HG03045 (cell line): ENCODE measurements around the gene FAM53A.
"Not testable (repeated sequence)": the region's sequence is repeated elsewhere in the genome, so short reads cannot be mapped to it uniquely, and the experiment has no call there.

Experiments used
- ATAC-seq: cut with Tn5 transposase; IDR thresholded peaks from one replicate; pipeline ENCODE4 v1.9.1; 2021; ENCODE audit warnings: mild to moderate bottlenecking, moderate library complexity; ENCODE audit not compliant: unreplicated experiment

The FAM53A gene

GRCh38 chr4:1641671-1642070 is 42.4 kb downstream of the FAM53A start:
- no peak for ATAC-seq

- ATAC-seq, result not testable (repeated sequence)
Observed at GRCh38 chr4:1640716-1641503, 43.2 kb downstream of the FAM53A start.

GRCh38 chr4:1640190-1640589 is 43.9 kb downstream of the FAM53A start:
- ATAC-seq, result no peak

DNA sequence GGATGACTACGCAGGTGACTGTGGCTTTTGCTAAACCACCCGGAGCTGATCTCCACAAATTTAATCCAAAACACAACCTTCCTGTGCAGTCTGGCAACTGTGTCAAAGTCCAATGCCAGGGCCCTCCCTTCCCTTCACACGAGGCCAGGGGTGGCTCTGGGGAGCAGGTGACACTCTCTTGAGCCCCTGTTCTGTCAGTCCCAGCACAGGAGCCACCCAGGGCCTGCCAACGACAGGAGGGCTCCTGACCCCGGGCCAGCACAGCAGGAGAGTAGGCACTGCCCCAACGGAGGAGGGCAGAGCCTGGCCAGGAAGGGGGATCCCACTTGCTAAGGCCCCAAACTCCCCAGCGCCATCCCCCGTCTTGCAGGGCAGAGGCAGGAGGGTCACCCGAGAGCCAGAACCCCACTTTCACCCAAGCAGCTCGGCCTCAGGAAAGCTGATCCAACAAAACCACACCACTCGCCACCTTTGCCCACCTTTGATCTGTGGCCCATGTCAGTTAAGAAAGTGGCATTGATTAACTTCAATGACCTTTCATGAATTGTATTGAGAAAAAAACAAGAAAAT is 44.7 kb downstream of the FAM53A start:
- ATAC-seq, result no peak

DNA sequence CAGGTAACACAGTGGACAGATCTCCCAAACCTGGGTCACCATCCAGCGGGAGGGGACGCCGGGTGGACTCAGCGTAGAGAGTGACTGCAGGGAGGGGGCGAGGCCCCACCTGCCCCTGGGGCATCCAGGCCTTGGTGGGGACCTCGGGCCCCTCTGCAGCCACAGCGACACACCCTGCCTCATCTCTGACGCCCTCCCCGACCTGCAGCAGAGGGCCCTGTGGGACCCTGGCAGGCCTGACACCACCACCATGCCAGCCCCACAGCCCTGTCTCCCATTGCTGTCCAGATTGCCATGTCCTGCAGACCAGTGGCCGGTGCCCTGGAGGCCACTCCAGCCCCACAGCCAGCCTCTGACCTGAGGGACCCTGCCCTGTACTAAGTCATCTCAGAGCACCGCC is 45.2 kb downstream of the FAM53A start:
- no peak for ATAC-seq

DNA sequence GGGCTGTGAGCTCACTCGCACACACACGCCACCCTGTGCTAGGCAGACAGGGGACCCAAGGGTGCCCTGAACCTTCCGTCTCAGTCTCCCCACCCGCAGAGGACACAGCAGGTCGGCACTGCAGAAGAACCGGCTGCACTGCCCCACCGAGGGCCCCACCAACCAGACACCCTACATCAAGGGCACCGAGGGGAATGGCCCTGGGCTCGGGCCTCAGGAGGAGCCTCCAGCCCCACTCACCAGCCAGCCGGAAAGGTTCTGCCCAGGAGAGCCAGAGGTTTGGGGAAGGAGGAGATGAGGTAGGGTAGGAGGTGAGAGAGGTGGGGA is 45.9 kb downstream of the FAM53A start:
- no peak for ATAC-seq

GRCh38 chr4:1637580-1638271 is 46.4 kb downstream of the FAM53A start:
- no peak for ATAC-seq

DNA sequence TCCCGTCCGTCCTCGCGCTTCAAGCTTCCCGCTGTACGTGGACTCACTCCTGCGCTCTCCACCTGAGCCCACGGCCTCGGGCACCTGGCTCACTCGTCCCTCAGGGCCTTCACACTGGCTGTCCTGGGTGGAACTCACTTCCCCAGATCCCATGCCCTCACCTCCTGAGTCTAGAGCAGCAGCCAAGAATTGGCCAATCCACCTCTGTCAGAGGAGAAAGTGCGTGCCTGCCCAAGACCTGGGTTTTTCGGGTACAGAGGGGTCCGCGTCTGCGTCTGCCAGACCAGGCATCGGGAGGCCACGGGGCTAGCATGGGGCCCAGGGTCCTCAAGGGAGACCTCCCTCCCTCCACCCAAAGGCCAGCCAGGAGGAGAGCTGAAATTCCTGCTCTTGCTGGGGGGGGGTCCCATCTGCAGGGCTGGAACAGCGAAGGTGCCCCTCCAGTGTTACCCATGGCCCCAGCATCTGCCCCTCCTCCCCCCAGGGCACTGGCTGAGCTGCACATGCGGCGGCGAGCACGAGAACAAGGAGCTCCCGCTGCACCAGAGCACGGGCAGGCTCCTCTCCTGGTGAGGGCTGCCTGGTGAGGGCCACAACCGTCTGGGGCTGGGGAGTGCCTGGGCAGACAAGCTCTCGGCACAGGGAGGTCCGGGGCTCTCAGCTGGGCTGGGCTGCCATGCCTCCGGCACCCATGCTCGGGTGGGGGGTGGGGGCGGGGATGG is 47.5 kb downstream of the FAM53A start:
- no peak for ATAC-seq

- ATAC-seq, result no peak
Observed at GRCh38 chr4:1635464-1635863, 48.6 kb downstream of the FAM53A start.

- no peak for ATAC-seq
Observed at GRCh38 chr4:1633993-1634392, 50.1 kb downstream of the FAM53A start.

DNA sequence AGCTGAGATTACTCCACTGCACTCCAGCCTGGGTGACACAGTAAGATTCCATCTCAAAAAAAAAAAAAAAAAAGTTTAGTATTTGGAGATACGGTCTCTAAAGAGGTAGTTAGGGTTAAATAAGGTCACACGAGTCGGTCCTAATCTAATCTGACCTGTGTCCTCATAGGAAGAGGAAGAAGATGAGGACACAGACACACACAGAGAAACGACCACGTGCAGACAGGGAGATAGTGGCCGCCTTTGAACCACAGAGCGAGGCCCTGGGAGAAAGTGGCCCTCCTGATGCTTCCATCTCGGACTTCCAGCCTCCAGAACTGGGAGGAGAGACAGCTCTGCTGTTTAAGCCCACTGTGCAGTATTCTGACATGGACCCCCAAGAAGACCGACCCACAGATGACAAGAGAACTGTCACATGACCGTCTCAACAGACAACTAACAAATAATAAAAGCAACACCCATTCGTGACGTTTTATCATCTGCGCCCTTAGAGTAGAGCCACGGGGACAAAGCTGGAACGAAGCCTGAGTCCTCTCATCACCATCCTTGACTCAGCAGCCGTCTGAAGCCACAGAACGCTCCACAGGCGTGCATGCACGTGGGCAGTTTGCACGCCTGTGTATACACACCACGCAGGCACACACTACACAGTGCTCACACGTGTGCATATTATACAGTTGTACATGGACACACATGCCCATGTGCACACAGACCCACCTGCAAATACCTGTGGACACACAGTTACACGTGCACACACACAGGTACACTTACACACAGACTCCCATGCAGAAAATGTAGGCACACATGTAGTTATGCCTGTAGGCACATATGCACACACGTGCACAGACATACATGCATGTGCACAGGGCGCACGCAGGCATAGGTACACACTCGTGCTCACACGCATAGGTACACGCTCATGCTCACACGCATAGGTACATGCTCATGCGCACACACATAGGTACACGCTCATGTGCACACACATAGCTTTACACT is 51.7 kb downstream of the FAM53A start:
- ATAC-seq, result no peak

DNA sequence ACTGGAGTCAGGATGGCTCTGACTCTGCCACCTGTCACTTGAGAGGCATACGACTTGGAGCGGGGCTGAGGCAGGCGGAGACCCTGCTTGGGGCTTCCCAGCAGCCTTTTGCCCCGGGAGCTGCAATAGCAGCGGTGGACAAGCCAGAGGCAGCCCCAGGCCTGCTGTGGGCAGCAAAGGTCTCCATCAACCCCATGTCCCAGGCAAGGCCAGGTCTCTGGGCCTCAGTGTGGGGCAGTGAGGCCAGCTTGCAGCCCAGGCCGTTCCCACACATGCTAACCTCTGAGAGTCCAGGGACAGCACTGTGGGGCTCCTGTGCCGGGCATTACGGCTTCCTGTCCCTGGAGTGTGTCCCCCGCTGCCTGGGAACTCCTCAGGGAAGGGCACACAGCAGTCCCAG is 53.0 kb downstream of the FAM53A start:
- no peak for ATAC-seq

GRCh38 chr4:1630266-1630665 is 53.8 kb downstream of the FAM53A start:
- ATAC-seq, result no peak

GRCh38 chr4:1629699-1630083 is 54.4 kb downstream of the FAM53A start:
- ATAC-seq, result no peak

GRCh38 chr4:1628892-1629698 is 55.0 kb downstream of the FAM53A start:
- ATAC-seq, result no peak

DNA sequence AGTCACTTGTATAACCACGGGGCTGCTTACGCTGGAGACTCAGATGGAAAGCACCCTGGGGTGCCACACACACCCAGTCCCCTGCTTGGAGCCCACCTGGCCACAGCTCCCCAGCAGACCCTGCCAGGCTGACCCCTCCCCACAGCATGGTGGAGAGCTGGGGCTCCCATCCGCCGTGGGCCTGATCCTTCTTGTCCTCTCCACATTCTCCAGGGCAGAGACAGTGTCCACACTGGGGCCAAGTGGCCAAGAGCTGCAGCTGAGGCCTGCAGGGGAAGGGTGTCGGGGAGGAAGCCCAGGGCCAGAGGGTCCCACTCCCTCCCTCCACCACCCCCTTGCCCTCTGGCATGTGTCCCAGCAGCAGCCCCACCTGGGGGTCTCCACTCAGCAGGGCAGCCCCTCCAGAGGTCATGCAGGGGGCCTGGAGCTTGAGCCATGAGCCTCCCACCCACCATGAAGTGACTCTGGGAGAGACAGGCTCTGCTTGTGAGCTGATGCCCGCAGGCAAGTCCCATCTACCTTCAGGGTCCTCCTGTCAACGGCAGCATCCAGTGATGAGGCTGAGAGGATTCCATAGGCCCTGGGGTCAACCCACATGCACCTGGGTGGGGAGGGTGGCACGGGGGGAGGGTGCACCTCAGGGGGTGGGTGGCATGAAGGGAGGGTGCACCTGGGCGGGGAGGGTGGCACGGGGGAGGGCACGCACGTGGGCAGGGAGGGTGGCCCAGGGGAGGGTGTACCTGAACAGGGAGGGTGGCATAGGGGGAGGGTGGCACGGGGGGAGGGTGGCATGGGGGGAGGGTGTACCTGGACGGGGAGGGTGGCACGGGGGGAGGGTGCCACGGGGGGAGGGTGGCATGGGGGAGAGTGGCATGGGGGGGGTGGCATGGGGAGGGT is 56.4 kb downstream of the FAM53A start:
- no peak for ATAC-seq

DNA sequence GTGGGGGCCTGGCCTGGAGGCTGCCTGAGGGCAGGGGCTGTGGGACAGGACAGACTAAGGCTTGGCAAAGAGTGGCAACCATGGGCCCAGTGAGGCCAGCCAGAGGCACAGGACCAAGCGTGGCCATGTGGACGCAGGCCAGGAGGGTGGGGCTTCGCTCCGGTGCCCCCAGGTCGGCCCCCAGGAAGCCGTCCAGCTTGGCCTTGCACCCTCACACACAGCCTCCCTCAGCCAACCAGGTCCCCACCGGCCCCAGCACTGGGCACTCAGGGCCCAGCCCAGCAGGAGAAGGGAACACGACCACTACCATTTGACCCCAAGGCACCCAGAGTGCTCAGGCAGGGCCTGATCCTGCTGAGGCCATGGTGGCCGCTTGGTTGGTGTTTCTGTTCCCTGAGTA is 57.2 kb downstream of the FAM53A start:
- no peak for ATAC-seq

- ATAC-seq, result no peak
Observed at GRCh38 chr4:1626151-1626550, 58.0 kb downstream of the FAM53A start.
